HEK293T (cell line): ENCODE measurements around the gene STAC2.

Experiments
- ARNT ChIP-seq: fragments of 450-650 bp; IDR thresholded peaks from 2 replicates; pipeline ENCODE4 v1.6.1; 2017; ENCODE audit warnings: mild to moderate bottlenecking
- BHLHE40 ChIP-seq: fragments of 450-650 bp; IDR thresholded peaks from 2 replicates; pipeline ENCODE4 v1.6.1; 2016; ENCODE audit warnings: mild to moderate bottlenecking, moderate library complexity, borderline replicate concordance
- CTBP1 ChIP-seq: fragments of 450-650 bp; IDR thresholded peaks from 2 replicates; pipeline ENCODE4 v1.6.1; 2016; ENCODE audit warnings: borderline replicate concordance
- ELF4 ChIP-seq: fragments of 450-650 bp; IDR thresholded peaks from 2 replicates; pipeline ENCODE4 v1.6.1; 2017; ENCODE audit warnings: antibody characterized with exemption
- FOXA1 ChIP-seq: fragments of 450-650 bp; IDR thresholded peaks from 2 replicates; pipeline ENCODE4 v1.6.1; 2016; ENCODE audit warnings: mild to moderate bottlenecking
- FOXK2 ChIP-seq: fragments of 450-650 bp; IDR thresholded peaks from 2 replicates; pipeline ENCODE4 v1.6.1; 2016; ENCODE audit warnings: mild to moderate bottlenecking
- FOXM1 ChIP-seq: fragments of 450-650 bp; IDR thresholded peaks from 2 replicates; pipeline ENCODE4 v1.6.1; 2017; ENCODE audit warnings: mild to moderate bottlenecking, borderline replicate concordance
- L3MBTL2 ChIP-seq: fragments of 450-650 bp; conservative IDR thresholded peaks from 2 replicates; pipeline ENCODE4 v1.6.1; 2016; ENCODE audit warnings: mild to moderate bottlenecking
- NFRKB ChIP-seq: fragments of 450-650 bp; IDR thresholded peaks from 2 replicates; pipeline ENCODE4 v1.6.1; 2016; ENCODE audit warnings: mild to moderate bottlenecking, moderate library complexity
- SUZ12 ChIP-seq: fragments of 450-650 bp; IDR thresholded peaks from 2 replicates; pipeline ENCODE4 v1.6.1; 2016; ENCODE audit warnings: mild to moderate bottlenecking
- ZNF384 ChIP-seq: fragments of 450-650 bp; IDR thresholded peaks from 2 replicates; pipeline ENCODE4 v1.6.1; 2016

DNA sequence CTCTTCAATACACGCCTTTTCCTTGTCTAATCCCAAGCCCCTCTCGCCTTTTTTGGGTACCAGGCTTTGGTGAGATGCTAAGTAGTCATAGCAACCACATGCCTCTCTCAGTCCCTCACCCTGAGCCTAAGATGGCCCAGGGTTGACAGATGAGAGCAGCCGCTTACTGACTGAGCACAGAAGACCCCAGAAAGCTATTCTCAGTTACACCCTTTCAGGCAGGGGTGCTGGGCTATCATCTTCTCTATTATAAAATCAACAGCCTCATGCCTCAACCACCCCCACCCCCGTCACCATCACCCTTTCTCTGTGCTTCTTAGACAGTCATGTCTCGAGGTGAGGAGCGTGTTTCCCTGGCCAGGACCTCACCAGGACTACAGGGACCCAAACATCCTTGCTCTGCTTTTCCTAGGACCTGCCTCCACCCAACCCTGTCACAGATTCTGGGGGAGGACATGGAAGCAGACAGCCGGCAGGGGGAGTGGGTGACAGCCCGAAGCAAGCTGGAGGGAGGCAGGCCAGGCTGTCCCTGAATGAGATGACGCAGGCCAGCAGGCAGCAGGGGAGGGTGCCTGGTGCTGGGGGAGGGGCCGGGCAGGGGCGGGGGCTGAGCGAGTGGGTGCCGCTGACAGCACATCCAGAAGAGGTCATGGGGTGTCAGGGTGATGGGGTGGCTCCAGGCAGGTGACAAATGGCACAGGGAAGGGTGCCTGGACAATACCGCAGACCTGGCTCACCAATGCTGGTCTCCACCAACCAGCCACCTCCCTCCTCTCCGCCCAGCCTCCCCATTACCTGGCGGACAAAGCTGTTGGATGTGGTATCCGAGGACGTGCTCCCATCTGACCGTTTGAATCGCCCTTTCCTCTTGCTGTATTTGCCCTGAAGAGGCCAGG lies 31.4 kb downstream of the STAC2 start:
- TF ChIP-seq L3MBTL2 (no peak), FOXM1 (no peak), FOXK2 (no peak), ELF4 (no peak), SUZ12 (no peak), NFRKB (no peak), CTBP1 (no peak), FOXA1 (no peak), ZNF384 (no peak), BHLHE40 (no peak), ARNT (no peak)
